Activated CD8-positive, alpha-beta memory T cell treated with anti-CD3 and anti-CD28 coated beads for 1 hour (primary cell): ENCODE data around the gene SCGB3A1.

ENCODE experiments used
- DNase-seq, 2 donors: peaks; one replicate each; pipeline ENCODE4 v3.0.0-alpha.2; 2020; ENCODE audit warnings: low read depth in 1 of 2; ENCODE audit errors: extremely low read depth in 1 of 2

The SCGB3A1 gene

DNA sequence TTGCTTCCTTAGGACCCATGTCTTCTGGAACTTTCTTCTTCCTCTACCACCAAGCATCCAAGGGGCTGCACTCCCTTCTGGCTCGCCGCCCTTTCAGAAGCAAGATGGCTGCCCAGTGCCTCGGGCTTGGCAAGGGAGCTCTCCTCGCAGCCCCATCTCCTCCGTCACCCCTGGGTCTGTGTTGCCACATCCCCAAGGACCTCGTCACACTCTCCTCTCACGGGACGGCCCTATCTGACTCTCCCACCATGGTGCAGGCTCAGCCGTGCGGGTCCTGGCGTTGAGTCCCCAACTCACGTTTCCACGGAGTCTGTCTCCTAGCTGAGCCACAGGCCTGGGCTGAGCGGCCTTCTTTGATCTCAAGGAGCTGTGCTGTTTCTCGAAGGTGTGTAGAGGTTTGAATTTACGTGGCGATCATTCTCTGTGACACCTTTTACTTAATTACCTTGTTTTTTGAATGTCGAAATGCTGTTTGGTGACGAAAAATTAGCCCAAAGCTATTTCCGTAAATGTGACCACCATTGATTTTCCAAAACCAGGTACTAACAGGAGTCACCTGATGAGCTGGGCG, 15.0 kb upstream of the SCGB3A1 start:
- no peak for DNase-seq

DNA sequence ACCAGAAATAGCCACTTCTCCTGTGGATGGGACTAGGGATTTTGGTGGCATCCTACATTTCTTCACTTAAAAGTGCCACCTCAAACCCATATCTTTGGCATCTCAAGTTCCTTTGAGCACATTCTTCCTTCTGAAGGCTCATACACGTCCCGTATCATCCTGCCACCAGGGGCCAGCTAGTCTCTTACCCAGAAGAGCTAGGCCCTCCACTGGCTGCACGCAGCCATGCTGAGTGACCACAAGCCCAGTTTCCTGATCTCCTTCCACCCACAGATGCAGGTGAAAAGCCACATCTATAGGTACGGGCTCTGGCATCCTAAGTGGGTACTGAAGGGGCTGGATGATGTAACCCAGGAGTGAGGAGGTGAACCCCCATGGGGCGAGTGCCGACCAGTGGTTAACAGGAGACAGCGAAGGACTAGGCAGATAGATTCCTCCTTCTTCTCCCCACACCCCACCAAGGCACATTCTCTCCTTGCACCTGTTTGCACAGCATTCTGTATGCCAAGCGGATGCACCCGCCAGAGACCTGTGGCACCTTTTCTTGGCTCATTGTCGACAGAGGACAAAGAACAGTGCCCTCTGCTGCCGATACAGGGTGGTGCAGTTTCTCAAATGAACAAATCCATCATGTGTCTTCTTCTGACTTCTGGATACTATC, 14.4 kb upstream of the SCGB3A1 start:
- peak; percentile 16 to 37 for DNase-seq

DNA sequence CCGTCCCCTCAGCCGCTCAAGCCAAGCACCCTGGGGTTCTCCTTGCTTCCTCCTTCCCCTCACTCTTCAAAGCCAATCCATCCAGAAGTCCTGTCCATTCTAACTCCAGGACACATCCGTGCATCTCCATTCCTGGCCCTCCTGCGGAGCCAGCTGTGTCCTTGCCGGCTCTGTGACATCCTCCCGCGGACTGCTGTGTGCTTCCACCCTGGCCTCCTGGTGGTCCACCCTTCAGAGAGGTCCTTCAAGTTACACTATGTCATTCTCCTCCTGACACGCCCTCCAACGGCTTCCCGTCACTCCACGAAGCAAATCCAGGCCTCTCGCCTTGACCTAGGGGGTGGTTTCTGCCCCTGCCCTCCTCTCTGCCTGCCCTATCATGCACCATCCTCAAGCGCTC, 13.0 kb upstream of the SCGB3A1 start:
- DNase-seq, result no peak

DNA sequence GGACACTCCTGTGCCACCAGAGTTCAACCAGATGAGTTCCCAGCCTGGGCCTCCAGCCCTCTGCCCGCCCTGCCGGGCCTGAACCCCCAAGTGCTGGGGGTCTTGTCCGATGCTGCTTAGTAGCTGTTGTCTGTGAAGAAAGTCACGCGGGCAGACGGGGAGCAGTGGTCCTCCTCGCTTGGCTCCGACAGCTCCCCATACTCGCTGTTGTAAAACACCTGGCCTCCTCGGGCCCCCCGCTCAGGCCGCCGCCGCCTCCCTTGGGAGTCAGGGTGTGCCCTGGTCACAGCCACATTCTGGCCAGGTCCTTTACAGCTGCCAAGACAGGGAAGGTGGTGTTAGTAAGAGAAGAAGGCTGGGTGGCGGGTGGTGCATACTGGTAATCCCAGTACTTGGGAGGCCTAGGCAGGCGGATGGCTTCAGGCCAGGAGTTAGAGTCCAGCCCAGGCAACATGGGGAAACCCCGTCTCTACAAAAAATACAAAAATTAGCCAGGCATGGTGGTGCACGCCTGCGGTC, 11.8 kb upstream of the SCGB3A1 start:
- no peak for DNase-seq

DNA sequence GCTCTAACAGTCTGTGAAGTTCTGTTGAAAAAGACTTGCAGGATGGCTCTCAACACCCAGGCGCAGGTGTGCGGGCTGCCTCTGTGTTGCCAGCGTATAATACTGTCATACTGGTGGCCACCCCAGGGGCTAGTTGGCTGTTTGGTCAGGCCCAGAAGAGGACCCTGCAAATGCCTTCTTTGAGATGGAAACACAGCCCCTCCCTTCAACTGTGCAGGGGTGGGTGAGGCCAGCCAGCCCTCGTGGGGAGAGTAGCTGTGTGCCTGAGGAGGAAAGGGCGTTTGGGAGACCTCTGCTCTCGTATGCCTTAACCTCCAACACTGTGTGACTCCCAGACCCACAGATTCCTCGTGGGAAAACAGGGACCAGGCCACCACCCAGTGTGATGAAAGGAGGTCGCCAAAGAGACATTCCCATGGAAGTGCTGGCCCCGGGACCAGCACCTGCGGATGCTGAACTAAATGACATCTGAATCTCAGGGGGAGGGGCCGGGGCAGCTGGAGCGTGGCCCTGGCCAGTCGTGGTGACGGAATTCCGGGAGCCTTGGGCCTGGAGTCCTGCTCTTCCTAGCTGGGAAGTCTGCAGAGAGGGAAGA, 11.3 kb upstream of the SCGB3A1 start:
- no peak for DNase-seq

DNA sequence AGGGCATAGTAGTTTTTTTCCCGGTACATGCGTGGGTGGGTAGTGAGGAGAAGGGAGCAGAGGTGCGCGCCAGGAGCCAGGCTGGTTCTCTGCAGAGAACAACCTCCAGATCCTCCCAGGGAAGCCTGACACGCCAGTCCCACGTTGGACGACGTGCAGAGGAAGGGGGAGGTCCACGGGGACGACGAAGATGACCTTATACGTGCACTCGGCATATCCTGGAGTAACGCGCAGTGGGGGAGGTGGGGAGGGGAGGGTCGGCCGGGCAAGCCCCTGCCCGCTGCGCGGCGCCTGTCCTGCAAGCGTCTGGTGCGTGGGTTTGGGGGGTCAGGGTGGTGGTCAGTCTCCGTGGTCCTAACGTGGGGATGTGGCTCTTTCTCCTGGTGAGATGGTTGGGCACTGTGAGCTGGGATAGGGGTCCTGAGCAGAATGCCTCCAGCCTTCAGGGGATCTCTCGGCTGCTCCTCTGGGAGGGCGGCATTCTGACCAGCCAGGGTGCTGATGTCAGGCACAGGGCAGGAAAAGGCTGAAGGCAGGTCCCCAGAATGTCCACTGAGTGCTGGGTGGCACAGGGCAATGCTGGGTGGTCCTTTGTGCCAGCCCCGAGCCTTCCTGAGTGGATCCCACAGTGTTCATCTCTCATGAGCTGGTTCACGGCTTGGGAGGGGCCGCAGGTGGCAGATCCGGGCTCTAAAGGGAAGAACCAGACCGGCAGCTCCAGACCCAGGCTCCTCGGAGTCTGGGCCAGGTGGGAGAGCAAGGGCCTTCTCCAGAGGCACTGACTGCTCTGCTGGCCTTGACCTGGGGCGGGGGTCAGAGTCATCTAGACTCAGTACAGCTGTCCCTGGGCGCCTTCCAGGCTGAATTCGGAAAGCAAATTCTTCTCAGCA, 10.5 kb upstream of the SCGB3A1 start:
- DNase-seq, result no peak

DNA sequence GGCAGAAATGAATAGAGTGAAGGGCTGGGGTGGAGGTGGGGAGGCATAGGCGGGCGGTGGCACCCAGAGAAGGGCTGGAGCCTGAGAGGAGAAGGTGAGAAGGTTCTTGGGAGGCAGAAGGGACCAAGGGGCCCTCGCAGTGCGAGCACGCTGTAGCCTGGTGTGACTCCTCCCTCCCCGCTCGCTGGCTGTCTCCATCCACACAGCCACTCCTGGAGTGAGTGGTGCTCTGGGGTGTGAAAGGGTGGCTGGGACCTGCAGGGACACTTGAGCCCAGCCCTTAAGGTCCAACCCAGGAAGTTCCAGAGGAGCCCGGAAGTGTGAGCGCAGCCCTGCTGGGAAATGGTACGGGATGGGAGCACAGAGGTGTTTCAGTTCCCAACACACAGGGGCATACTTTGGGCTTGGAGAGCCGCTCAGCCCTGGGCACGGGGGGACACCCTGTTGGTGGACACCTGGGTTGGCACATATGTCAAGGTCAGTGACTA, 9.3 kb upstream of the SCGB3A1 start:
- DNase-seq, result no peak

DNA sequence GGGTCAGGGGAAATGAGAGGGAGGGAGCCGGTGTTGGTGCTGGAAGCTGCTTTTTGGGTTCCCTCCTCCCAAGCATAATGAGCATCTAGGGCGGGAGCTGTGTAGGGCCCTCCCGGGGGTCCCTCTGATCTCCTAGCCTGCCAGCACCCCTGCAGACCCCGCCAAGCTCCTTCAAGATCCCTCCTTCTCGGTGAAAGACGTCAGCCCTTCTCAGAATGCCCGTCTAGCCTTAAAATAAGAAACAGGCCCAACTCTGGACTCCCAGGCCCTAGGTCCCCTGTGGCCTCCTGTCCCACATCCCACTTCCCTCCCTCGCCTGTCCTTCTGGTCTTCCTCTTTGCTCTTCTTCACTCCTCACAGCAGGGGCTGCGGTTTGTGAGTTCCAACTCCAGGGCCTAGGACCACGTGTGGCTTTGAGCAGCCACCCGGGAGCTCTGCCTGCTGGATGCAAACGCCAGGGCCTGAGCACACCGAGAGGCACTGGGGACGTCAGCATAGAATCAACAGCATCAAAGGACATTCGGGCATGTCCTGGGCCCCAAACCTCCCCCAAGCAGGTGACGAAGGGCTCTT, 8.8 kb upstream of the SCGB3A1 start:
- DNase-seq, result no peak

DNA sequence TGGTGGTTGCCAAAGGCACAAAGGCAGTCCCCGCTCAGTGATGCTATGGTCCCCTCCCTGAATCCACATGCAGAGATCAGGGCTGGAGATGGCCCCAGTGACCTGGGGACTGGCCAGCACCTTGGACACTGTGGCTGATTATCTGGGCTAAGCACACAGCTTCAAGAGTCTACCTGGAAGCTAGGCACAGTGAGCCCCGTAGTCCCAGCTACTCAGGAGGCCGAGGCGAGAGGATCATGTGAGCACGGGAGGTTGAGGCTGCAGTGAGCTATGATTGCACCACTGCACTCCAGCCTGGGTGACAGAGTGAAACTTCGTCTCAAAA, 8.3 kb upstream of the SCGB3A1 start:
- no peak for DNase-seq

DNA sequence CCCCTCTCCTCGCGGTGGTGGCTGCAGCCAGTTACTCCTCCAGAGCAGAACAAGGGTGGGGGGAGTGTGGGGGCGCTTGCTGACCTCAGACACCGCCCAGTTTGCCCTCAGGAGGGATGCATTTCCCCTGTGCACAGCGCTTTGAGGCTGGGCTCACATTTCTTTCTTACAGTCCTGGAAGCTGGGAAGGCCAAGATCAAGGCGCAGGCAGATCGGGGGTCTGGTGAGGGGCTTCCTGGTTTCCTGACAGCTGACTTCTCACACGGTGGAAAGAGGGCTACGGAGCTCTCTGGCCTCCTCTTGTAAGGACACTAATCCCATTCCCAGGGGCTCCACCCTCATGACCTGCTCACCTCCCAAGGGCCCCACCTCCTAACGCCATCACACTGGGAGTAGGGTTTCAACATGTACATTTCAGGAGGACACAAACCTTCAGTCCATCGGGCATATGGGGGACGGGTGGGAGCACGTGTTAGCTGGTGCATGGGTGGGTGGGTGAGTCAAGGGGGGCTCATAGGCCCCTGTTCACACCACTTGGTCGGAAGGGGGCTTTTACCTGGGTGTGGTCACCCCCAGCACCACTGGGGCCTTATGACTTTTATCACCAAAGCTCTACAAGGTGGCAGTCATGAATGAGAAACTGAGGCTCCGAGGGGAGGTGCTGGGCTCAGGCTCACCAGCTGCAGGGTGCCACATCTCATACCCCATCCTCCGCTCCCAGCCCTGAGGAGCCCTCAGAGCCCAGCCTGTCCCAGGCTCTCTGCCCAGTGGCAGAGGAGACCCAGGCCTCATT, 7.7 kb upstream of the SCGB3A1 start:
- no peak for DNase-seq

DNA sequence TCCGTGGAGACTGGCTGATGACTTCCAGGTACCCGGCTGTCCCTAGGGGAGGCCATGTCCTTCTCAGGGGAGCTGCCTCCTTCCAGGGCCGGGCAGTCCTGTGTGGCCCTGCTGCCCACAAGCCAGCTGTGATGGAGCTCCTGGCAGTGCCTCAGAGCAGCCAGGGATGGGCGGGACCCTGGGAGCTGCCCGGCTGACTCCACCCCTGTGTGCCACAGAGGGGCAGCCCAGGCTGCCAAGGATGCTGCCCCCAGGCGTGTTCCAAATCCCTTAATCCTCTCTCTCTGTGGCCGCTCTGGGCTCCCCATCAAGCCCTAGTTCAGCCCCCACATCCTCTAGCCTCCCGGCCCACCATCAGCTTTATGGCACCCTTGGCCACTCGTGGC, 7.0 kb upstream of the SCGB3A1 start:
- no peak for DNase-seq

DNA sequence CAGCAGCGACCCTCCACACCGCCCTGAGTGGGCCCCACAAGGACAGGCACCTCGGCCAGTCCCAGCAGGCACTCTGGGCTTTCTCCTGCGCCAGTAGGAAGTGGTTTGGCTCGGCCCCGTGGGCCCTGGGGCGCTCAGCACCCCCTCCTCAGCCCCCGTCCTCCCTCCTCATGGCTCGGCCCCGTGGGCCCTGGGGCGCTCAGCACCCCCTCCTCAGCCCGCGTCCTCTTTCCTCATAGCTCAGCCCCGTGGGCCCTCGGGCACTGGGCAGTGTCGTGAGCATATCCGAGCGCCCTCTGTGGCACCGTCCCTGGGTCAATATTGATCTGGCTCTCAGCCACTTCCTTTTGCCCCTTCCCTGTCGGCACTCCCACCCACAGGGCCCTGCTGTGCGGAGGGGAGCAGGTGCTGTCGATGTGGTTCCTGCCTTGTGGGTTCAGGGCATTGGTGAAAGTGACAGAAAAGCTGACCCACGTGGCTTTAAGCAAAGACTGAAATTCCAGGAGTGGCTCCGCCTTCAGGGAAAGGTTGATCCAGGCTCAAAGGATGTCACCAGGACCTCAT, 5.5 kb upstream of the SCGB3A1 start:
- DNase-seq, result no peak

DNA sequence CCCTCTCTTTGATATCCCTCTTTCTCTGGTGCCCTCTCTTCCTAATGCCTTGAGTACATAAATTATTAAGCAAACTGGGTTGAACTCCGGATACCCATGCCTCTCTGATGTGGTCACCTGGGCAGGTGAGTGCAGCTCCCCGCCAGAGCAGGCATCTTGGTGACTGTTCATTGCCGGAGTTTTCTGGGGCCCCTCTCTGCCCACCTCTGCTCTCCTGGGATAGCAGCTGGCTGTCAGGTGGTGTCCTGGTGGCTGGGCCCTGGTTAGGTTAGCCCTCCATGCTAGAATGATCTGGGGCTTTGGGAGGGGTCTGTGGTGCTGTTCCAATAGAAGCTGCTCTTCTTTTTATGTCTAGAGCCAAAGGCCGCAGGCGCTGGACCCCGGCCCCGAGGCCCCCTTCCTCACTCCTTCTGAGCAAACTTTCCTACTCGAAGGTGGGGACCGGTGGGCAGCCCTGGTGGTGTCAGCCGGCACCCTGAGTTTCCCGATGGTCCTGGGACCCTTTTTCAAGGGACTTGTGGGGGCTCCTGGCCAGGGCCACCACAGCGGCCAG, 4.9 kb upstream of the SCGB3A1 start:
- no peak for DNase-seq

DNA sequence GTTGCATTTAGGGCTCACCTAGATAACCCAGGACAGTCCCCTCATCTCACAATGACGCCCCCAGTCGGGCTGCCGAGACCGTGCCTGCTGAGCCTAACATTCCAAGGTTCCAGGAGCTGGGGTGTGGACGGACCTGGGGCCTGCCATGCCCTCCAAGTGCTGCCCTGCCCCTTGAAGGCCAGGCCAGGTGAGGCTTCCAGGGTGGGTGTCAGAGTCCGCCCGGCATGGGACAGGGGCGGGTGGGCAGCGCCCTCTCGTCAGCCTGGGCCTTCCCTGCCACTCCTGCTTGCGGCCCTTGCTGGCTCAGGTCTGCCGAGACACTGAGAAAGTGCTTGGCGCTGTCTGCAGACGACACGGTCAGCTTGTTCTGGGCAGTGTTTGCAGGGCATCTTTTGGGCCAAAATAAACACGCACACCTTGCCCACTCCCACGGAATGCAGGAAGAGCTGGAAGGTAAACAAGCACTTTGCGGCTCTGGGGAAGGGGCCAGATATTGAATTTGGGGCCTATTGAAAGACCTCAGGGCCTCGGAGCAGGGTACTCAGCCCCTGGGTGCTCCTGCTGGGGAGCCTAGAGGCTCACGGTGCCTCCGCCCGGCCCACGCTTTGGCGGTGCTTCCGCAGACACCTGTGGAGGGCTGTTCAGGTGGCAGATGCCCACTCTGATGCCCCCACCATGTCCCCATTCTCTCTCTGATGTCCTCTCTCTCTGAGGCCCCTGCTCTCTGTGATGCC, 4.2 kb upstream of the SCGB3A1 start:
- no peak for DNase-seq

DNA sequence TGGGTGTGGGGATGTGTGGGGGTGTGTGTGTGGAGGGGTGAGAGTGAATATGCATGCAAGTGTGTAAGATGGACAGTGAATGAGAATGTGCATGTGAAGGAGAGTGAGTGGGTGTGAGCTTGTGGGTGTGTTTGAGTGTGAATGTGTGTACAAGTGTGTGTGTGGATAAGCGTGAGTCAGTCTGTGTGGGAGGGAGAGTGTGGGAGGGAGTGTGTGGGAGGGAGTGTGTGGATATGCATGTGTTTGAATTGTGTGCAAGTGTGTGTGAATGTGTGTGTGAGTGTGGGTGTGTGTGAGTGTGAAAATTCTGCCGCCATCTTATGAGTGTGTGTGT, 3.7 kb upstream of the SCGB3A1 start:
- DNase-seq, result no peak

DNA sequence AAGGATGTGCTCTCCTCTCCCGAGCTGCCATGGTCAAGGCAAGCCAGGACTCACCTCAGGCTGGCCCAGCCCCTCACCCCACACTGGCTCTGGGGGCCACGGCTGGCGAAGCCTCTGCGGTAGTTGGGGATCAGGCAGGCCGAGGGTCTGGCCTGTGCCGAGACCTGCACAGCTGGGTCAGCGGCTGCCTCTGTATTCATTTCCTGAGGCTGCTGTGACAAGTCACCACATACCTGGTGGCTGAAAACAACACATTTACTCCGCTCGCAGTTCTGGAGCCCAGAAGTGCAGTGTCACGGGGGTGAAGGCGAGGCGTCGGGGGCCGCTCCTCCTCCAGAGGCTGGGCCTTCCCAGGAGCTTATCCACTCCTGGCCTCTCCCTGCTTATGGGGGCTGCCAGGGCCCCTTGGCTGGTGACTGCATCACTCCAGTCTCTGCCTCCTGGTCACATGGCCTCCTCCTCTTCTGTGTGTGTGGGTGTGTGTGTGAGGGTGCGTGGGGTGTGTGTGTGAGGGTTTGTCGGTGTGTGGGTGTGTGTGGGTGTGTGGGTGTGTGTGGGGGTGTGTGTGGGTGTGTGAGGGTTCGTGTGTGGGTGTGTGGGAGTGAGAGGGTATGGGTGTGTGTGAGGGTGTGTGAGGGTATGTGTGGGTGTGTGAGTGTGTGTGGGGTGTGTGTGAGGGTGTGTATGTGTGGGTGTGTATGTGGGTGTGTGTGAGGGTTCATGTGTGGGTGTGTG, 3.2 kb upstream of the SCGB3A1 start:
- DNase-seq, result no peak

DNA sequence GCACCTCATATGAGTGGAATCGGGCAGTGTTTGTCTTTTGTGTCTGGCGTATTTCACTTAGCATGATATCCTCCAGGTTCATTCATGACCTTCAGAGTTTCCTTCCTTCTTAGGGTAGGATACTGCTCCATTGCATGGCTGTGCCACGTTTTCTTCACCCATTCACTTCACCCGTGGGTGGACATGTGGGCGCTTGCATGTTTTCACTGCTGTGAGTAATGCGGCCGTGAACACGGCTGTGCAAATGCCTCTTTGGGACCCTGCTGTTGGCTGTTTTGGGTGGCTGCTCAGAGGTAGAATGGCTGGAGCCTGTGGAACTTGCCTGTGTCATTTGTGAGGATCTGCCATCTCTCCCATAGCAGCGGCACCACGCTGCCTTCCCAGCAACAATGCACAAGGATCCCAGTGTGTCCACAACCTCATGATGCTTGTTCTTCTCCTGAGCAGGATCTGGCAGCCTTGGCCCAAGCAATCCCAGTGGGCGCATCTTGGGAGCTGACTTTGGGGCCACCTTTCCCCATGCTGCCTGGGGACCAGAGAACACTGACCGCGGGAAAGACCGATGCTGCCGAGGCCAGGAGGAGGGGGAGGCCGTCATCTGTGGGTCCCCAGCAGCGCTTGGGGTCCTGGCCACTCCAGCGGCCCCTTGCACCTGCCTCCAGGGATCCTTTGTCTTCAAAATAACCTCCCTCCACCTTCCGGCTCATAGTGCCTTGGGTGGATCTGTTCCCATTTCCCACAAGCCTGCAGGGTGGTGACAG, 2.3 kb upstream of the SCGB3A1 start:
- no peak for DNase-seq

DNA sequence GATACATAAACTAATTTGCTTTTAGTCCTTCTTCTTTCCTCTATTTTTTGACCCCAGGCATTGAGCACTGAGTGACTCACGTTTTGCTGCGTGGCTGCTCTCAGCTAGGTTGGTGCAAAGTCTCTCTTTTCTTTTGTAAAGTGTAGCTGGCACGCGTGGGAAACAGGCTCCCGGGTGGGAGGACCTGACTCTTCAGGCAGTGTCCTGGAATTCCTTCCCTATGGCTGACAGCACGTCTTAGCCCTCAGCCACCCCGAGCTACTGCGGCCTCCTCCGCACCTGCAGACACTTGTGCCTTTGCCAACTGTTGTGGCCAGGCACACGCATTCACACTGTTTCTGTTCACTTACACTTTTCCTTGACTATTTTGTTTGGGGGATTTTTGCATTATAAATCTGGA, 877 bp upstream of the SCGB3A1 start:
- DNase-seq, result no peak
